IMR-90 (cell line): Measurements from ENCODE around the gene TCF3. TPM values are rescaled to one million over a fixed set of nuclear protein-coding genes. Genes with fewer than 3 reads are reported as not detected.

ENCODE experiments used
- ATAC-seq: fragments of 200-7000 bp; cut with Tn5 transposase; 2 replicates; pipeline ENCODE4 v1.9.1; 2020; ENCODE audit warnings: low read depth, mild to moderate bottlenecking, moderate library complexity
- BruUV-seq: library from RNA; stranded (reverse); fragments of 400-500 nt; replicated peaks from 2 replicates; lab custom pipeline; 2021; lab: Mats Ljungman, UMichigan
- CTCF ChIA-PET: fragments of 300-600 bp; formaldehyde crosslinking; extraction: SDS; loops from one replicate; lab custom pipeline; 2021; ENCODE audit warnings: antibody characterized with exemption; lab: Yijun Ruan, JAX
- POLR2A ChIA-PET: fragments of 300-600 bp; sonication (Branson Sonifier 250); formaldehyde crosslinking; loops from one replicate; lab custom pipeline; 2022; ENCODE audit warnings: antibody characterized with exemption; ENCODE audit not compliant: unreplicated experiment; lab: Charles Lee
- DNase-seq: peaks from one replicate; pipeline ENCODE4 v3.0.0; 2013
- H2AFZ ChIP-seq: replicated peaks from 2 replicates; pipeline ENCODE3; 2013; ENCODE audit warnings: low read length, mild to moderate bottlenecking; ENCODE audit not compliant: poor library complexity
- H2AK5ac ChIP-seq: 2 replicates; pipeline ENCODE4 v1.6.1; 2013; ENCODE audit warnings: low read depth, low read length, inconsistent platforms
- H2AK9ac ChIP-seq: replicated peaks from 2 replicates; pipeline ENCODE3; 2013; ENCODE audit warnings: mild to moderate bottlenecking, low read depth, low read length, moderate library complexity; ENCODE audit not compliant: poor library complexity
- H2BK120ac ChIP-seq: 2 replicates; pipeline ENCODE4 v1.6.1; 2013; ENCODE audit warnings: low read depth, low read length, inconsistent platforms
- H2BK15ac ChIP-seq: 3 replicates; pipeline ENCODE4 v1.6.1; 2013; ENCODE audit warnings: low read depth, low read length, inconsistent platforms
- H2BK20ac ChIP-seq: 2 replicates; pipeline ENCODE4 v1.6.1; 2013; ENCODE audit warnings: low read depth, mild to moderate bottlenecking, inconsistent platforms, low read length, moderate library complexity
- H2BK5ac ChIP-seq: 2 replicates; pipeline ENCODE4 v1.6.1; 2013; ENCODE audit warnings: mild to moderate bottlenecking, low read depth, low read length, inconsistent platforms; ENCODE audit not compliant: poor library complexity, severe bottlenecking
- H3K14ac ChIP-seq: replicated peaks from 2 replicates; pipeline ENCODE4 v1.6.1; 2013; ENCODE audit warnings: low read depth, low read length, inconsistent platforms
- H3K18ac ChIP-seq: 2 replicates; pipeline ENCODE4 v1.6.1; 2013; ENCODE audit warnings: low read depth, low read length, control low read depth
- H3K23ac ChIP-seq: 2 replicates; pipeline ENCODE4 v1.6.1; 2013; ENCODE audit warnings: low read depth, low read length, inconsistent platforms
- H3K27ac ChIP-seq: 2 replicates; pipeline ENCODE4 v1.5.1; 2013; ENCODE audit warnings: mild to moderate bottlenecking, control low read depth, low read length; ENCODE audit not compliant: insufficient read depth
- H3K27me3 ChIP-seq: 2 replicates; pipeline ENCODE4 v1.6.1; 2013; ENCODE audit warnings: low read length; ENCODE audit not compliant: control insufficient read depth, insufficient read depth
- H3K36me3 ChIP-seq: 2 replicates; pipeline ENCODE4 v1.6.1; 2013; ENCODE audit warnings: low read length, mixed read lengths; ENCODE audit not compliant: control insufficient read depth, insufficient read depth
- H3K4ac ChIP-seq: 2 replicates; pipeline ENCODE4 v1.6.1; 2013; ENCODE audit warnings: low read depth, low read length, inconsistent platforms
- H3K4me1 ChIP-seq: 2 replicates; pipeline ENCODE4 v1.6.1; 2013; ENCODE audit warnings: low read length, mixed read lengths; ENCODE audit not compliant: control insufficient read depth, insufficient read depth
- H3K4me2 ChIP-seq: 2 replicates; pipeline ENCODE4 v1.6.1; 2013; ENCODE audit warnings: low read depth, mild to moderate bottlenecking, control low read depth, low read length, moderate library complexity
- H3K4me3 ChIP-seq: 2 replicates; pipeline ENCODE4 v1.5.1; 2013; ENCODE audit warnings: low read depth, mild to moderate bottlenecking, control low read depth, low read length, moderate library complexity; ENCODE audit not compliant: insufficient read depth
- H3K56ac ChIP-seq: 2 replicates; pipeline ENCODE4 v1.6.1; 2013; ENCODE audit warnings: low read length, inconsistent platforms; ENCODE audit not compliant: insufficient read depth; ENCODE audit errors: extremely low read depth
- H3K79me1 ChIP-seq, 2 experiments: 2 replicates each; pipeline ENCODE4 v1.6.1; 2013; ENCODE audit warnings: low read length in 2 of 2, inconsistent platforms in 1 of 2, low read depth in 1 of 2
- H3K9ac ChIP-seq: 2 replicates; pipeline ENCODE4 v1.6.1; 2013; ENCODE audit warnings: low read depth, low read length, control low read depth
- H3K9me1 ChIP-seq: 2 replicates; pipeline ENCODE4 v1.6.1; 2013; ENCODE audit warnings: low read length, inconsistent platforms; ENCODE audit not compliant: insufficient read depth
- H3K9me3 ChIP-seq: 2 replicates; pipeline ENCODE4 v1.6.1; 2013; ENCODE audit warnings: low read length; ENCODE audit not compliant: control insufficient read depth, insufficient read depth
- H4K20me1 ChIP-seq: 2 replicates; pipeline ENCODE4 v1.6.1; 2013; ENCODE audit warnings: low read length, inconsistent platforms; ENCODE audit not compliant: insufficient read depth
- H4K5ac ChIP-seq: 2 replicates; pipeline ENCODE4 v1.6.1; 2013; ENCODE audit warnings: mild to moderate bottlenecking, low read depth, low read length, control low read depth
- H4K8ac ChIP-seq, 2 experiments: 2 replicates each; pipeline ENCODE4 v1.6.1; 2013; ENCODE audit warnings: low read depth in 2 of 2, low read length in 2 of 2, control low read depth in 1 of 2, inconsistent platforms in 1 of 2
- H4K91ac ChIP-seq: 2 replicates; pipeline ENCODE4 v1.6.1; 2013; ENCODE audit warnings: low read depth, low read length, inconsistent platforms; ENCODE audit not compliant: insufficient read depth
- MAZ ChIP-seq: IDR thresholded peaks from 2 replicates; pipeline ENCODE4 v1.6.1; 2012; ENCODE audit warnings: low read depth, mild to moderate bottlenecking, low read length, improper control_type of control experiment, moderate library complexity, borderline replicate concordance
- MXI1 ChIP-seq: IDR thresholded peaks from 2 replicates; pipeline ENCODE4 v1.6.1; 2012; ENCODE audit warnings: low read depth, mild to moderate bottlenecking, low read length, moderate library complexity, borderline replicate concordance
- NFE2L2 ChIP-seq: fragments of 150-350 bp; IDR thresholded peaks from 2 replicates; pipeline ENCODE4 v1.6.1; 2016; ENCODE audit warnings: low read depth, mild to moderate bottlenecking, low read length
- POLR2A ChIP-seq: IDR thresholded peaks from 2 replicates; pipeline ENCODE4 v1.6.1; 2012; ENCODE audit warnings: mild to moderate bottlenecking, low read depth, low read length
- RAD21 ChIP-seq: IDR thresholded peaks from 2 replicates; pipeline ENCODE4 v1.6.1; 2012; ENCODE audit warnings: low read length, improper control_type of control experiment
- RFX5 ChIP-seq: IDR thresholded peaks from 2 replicates; pipeline ENCODE4 v1.8.0; 2012; ENCODE audit warnings: low read depth, mild to moderate bottlenecking, low read length, moderate library complexity
- WGBS, 2 experiments: methylation state at CpG; one replicate each; pipeline versions ENCODE4 v1.1.5 to v1.1.7; 2013; ENCODE audit warnings: missing lambda C conversion rate in 2 of 2; ENCODE audit not compliant: insufficient read length in 1 of 2; ENCODE audit errors: extremely low coverage in 2 of 2; 5-methylcytosine and 5-hydroxymethylcytosine counted together
- dilution Hi-C: fragments of 300-500 bp; cut with HindIII; formaldehyde crosslinking; loops from one replicate; pipeline ENCODE4 v1.14.3; 2018; ENCODE audit warnings: low sequenced_read_pairs; ENCODE audit not compliant: unreplicated experiment
- in situ Hi-C: fragments of 300-500 bp; cut with MboI; formaldehyde crosslinking; loops from 3 replicates; pipeline ENCODE4 v1.14.3; 2019; ENCODE audit warnings: low sequenced_read_pairs, inconsistent platforms, mixed read lengths
- intact Hi-C: fragments of 100-400 bp; cut with micrococcal nuclease; formaldehyde crosslinking; loops from 2 replicates; pipeline ENCODE4 v1.10.0; 2022
- polyA plus RNA-seq, 3 experiments: library from polyadenylated mRNA; depleted of rRNA; stranded (reverse); fragments of >200 nt; gene quantifications; 2 replicates each; pipeline ENCODE4 v1.2.3, GENCODE V29; 2012; ENCODE audit warnings: low replicate concordance in 1 of 3
- total RNA-seq: library from RNA; depleted of rRNA; stranded (reverse); fragments of >200 nt; gene quantifications from 2 replicates; pipeline ENCODE4 v1.2.3, GENCODE V29; 2012
- TF ChIP-seq, protein P1 (sequence below): fragments of 150-350 bp; IDR thresholded peaks from 2 replicates; pipeline ENCODE4 v1.6.1; 2016; ENCODE audit warnings: low read depth, mild to moderate bottlenecking, low read length, moderate library complexity, borderline replicate concordance
- TF ChIP-seq, protein P2 (sequence below): fragments of 150-350 bp; IDR thresholded peaks from 2 replicates; pipeline ENCODE4 v1.6.1; 2017; ENCODE audit warnings: mild to moderate bottlenecking, antibody characterized with exemption, low read length, low read depth
- TF ChIP-seq, protein P3 (sequence below): conservative IDR thresholded peaks from 2 replicates; pipeline ENCODE4 v1.5.1; 2012; ENCODE audit warnings: mild to moderate bottlenecking, low read depth, low read length, improper control_type of control experiment

TCF3 gene
- total and polyA plus RNA-seq, 2 of the 4 experiments (the other 2 are of a cell fraction): 29.9 to 127 TPM

DNA sequence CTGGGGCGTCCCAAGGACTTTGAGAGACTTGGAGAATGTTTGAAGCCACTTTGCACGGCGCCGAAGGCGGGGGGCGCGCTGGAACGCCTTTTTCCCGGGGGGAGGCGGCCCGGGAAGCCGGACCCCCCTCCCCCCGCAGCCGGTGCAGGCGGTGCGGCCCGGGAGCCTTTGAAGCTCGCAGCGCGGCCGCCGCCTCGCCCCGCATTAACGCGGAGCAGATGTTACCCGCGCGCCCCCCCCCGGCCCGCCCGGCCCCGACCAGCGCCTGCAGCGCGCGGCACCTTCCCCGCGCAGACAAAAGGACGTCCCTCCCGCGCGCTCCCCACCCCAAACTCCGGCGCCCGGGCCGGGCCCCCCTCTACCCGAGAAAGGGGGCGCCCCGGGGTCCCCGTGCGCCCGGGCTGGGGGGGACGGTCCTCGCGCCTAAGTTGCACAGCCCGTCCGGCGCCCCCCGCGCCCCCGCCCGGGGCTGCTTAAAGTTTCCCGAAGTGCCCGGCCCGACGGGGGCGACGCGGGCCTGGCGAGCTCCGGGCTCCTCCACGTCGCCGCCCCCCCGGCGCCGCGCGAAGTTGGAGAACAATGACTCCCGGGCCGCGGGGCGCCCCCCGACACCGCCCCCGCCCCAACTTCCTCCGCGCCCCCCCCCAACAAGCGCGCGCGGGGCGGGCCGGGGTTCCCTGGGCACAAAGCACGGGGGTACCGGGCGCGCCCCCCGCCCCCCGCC, 685 bp downstream of the TCF3 start:
- Histone ChIP-seq H2BK120ac (no peak overlapping the region), H3K18ac (no peak overlapping the region), H2BK15ac (no peak overlapping the region), H3K4me3 (peak overlapping the region; percentile 61), H4K8ac (peak overlapping the region in 1 of 2 experiments; percentile 77; a peak in 1 of 4 replicates), H3K4me2 (peak overlapping the region; percentile 91), H3K27ac (peak overlapping the region; percentile 65), H3K79me1 (peaks cover 20 to 44% of the 10 kb centered on the region in 2 experiments), H3K9me3 (no peaks in the 10 kb centered on the region), H3K36me3 (peaks cover 21% of the 10 kb centered on the region; the same call in 1 of the 2 replicates), H2AK9ac (peak overlapping the region; percentile 100), H2BK5ac (peak overlapping the region; percentile 37), H3K27me3 (no peaks in the 10 kb centered on the region), H4K5ac (no peak overlapping the region), H3K9me1 (no peaks in the 10 kb centered on the region), H3K56ac (no peak overlapping the region), H3K23ac (peak overlapping the region; percentile 94; the same call in 1 of the 2 replicates), H2BK20ac (no peak overlapping the region), H4K91ac (no peak overlapping the region), H4K20me1 (peaks cover 37% of the 10 kb centered on the region), H3K4ac (peak overlapping the region; percentile 73), H2AK5ac (no peak overlapping the region), H3K14ac (peak overlapping the region; percentile 94), H3K4me1 (peaks cover 3% of the 10 kb centered on the region; the same call in 1 of the 2 replicates), H2AFZ (peak overlapping the region; percentile 79), H3K9ac (peak overlapping the region; percentile 72)
- no TSS peak for BruUV-seq
- intact Hi-C loops: loop anchor here (1.0 to 2.0 kb wide), 2 partner anchors 45 to 85 kb away; no protein-coding TSS in a partner anchor
- DNase-seq (peak; percentile 23), ATAC-seq (peak; percentile 1; the same call in 1 of the 2 replicates)
- whole genome bisulfite sequencing, 2 experiments: 0% methylated on average over 19 of the region's 101 CpGs; no CpG with 5 or more reads in 1 of the 2 experiments
- TF ChIP-seq, protein P1, sequence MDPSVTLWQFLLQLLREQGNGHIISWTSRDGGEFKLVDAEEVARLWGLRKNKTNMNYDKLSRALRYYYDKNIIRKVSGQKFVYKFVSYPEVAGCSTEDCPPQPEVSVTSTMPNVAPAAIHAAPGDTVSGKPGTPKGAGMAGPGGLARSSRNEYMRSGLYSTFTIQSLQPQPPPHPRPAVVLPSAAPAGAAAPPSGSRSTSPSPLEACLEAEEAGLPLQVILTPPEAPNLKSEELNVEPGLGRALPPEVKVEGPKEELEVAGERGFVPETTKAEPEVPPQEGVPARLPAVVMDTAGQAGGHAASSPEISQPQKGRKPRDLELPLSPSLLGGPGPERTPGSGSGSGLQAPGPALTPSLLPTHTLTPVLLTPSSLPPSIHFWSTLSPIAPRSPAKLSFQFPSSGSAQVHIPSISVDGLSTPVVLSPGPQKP: no peak
- no peak for TF ChIP-seq NFE2L2
- TF ChIP-seq, protein P2, sequence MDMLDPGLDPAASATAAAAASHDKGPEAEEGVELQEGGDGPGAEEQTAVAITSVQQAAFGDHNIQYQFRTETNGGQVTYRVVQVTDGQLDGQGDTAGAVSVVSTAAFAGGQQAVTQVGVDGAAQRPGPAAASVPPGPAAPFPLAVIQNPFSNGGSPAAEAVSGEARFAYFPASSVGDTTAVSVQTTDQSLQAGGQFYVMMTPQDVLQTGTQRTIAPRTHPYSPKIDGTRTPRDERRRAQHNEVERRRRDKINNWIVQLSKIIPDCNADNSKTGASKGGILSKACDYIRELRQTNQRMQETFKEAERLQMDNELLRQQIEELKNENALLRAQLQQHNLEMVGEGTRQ: no peak
- TF ChIP-seq POLR2A: no peak
- TF ChIP-seq, protein P3, sequence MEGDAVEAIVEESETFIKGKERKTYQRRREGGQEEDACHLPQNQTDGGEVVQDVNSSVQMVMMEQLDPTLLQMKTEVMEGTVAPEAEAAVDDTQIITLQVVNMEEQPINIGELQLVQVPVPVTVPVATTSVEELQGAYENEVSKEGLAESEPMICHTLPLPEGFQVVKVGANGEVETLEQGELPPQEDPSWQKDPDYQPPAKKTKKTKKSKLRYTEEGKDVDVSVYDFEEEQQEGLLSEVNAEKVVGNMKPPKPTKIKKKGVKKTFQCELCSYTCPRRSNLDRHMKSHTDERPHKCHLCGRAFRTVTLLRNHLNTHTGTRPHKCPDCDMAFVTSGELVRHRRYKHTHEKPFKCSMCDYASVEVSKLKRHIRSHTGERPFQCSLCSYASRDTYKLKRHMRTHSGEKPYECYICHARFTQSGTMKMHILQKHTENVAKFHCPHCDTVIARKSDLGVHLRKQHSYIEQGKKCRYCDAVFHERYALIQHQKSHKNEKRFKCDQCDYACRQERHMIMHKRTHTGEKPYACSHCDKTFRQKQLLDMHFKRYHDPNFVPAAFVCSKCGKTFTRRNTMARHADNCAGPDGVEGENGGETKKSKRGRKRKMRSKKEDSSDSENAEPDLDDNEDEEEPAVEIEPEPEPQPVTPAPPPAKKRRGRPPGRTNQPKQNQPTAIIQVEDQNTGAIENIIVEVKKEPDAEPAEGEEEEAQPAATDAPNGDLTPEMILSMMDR: no peak
- TF ChIP-seq RFX5: no peak
- TF ChIP-seq RAD21: no peak
- TF ChIP-seq MXI1: no peak
- no peak for TF ChIP-seq MAZ
- in situ Hi-C loops: no loop called here
- CTCF ChIA-PET: no interaction called here
- dilution Hi-C loops: no loop called here
- POLR2A ChIA-PET: no interaction called here
